ENCODE data around the gene CPNE4.
"Not testable (repeated sequence)": the region's sequence is repeated elsewhere in the genome, so short reads cannot be mapped to it uniquely, and the experiment has no call there.

The CPNE4 gene

GRCh38 chr3:132034486-132035464 lies at the start of gene CPNE4:
TSS of gene CPNE4 (minus strand) at chr3:132035014.
- DNase-seq (ENCODE audit: low read depth) = no peak

- DNase-seq (ENCODE audit: low read depth) = peak; percentile 67
These were observed 48.9 kb upstream of the CPNE4 start for GRCh38 chr3:132083583-132084279.

- no peak for DNase-seq (ENCODE audit: low read depth)
These were observed 48.3 kb upstream of the CPNE4 start for GRCh38 chr3:132083159-132083558.

- DNase-seq (ENCODE audit: low read depth) = peak; percentile 30
These were observed 44.3 kb upstream of the CPNE4 start for GRCh38 chr3:132079147-132079546.

- DNase-seq (ENCODE audit: low read depth) = no peak
These were observed 39.0 kb upstream of the CPNE4 start for GRCh38 chr3:132073771-132074170.

GRCh38 chr3:132071043-132071442 lies 36.2 kb upstream of the CPNE4 start:
- DNase-seq (ENCODE audit: low read depth) = no peak

- no peak for DNase-seq (ENCODE audit: low read depth)
These were observed 29.3 kb upstream of the CPNE4 start for GRCh38 chr3:132064114-132064513.

GRCh38 chr3:132062535-132062934 lies 27.7 kb upstream of the CPNE4 start:
- DNase-seq (ENCODE audit: low read depth) = no peak

GRCh38 chr3:132055872-132056271 lies 21.1 kb upstream of the CPNE4 start:
- DNase-seq (ENCODE audit: low read depth) = no peak

GRCh38 chr3:132047209-132047608 lies 12.4 kb upstream of the CPNE4 start:
- no peak for DNase-seq (ENCODE audit: low read depth)

GRCh38 chr3:132044874-132045273 lies 10.1 kb upstream of the CPNE4 start:
- DNase-seq (ENCODE audit: low read depth) = not testable (repeated sequence)

- DNase-seq (ENCODE audit: low read depth) = no peak
These were observed 7.9 kb upstream of the CPNE4 start for GRCh38 chr3:132042681-132043080.

GRCh38 chr3:132038198-132038825 lies 3.5 kb upstream of the CPNE4 start:
- DNase-seq (ENCODE audit: low read depth) = no peak

GRCh38 chr3:132037581-132037980 lies 2.8 kb upstream of the CPNE4 start:
- DNase-seq (ENCODE audit: low read depth) = no peak

- no peak for DNase-seq (ENCODE audit: low read depth)
These were observed 2.2 kb upstream of the CPNE4 start for GRCh38 chr3:132037056-132037455.

- DNase-seq (ENCODE audit: low read depth) = no peak
These were observed 723 bp downstream of the CPNE4 start for GRCh38 chr3:132034097-132034485.

GRCh38 chr3:132033471-132033870 lies 1.3 kb downstream of the CPNE4 start:
- DNase-seq (ENCODE audit: low read depth) = no peak

GRCh38 chr3:132032959-132033358 lies 1.9 kb downstream of the CPNE4 start:
- DNase-seq (ENCODE audit: low read depth) = no peak

GRCh38 chr3:132029182-132029902 lies 5.5 kb downstream of the CPNE4 start:
- DNase-seq (ENCODE audit: low read depth) = no peak

- DNase-seq (ENCODE audit: low read depth) = no peak
These were observed 11.9 kb downstream of the CPNE4 start for GRCh38 chr3:132022914-132023313.

GRCh38 chr3:132020058-132020457 lies 14.8 kb downstream of the CPNE4 start:
- no peak for DNase-seq (ENCODE audit: low read depth)

- DNase-seq (ENCODE audit: low read depth) = no peak
These were observed 17.7 kb downstream of the CPNE4 start for GRCh38 chr3:132017137-132017536.

Data from non-pigmented ciliary epithelial cell (primary cell).